Neural progenitor cell (in vitro differentiated cells): ENCODE data around the gene ITGA3. TPM values are rescaled to one million over a fixed set of nuclear protein-coding genes. Genes with fewer than 3 reads are reported as not detected.

Experiments
- DNase-seq: peaks from one replicate; pipeline ENCODE4 v3.0.0-alpha.2; 2016; ENCODE audit warnings: low spot score
- H2AFZ ChIP-seq: fragments of 200-600 bp; sonication (generic); replicated peaks from 2 replicates; pipeline ENCODE4 v1.6.1; 2016; ENCODE audit warnings: antibody characterized with exemption
- H3F3A ChIP-seq: fragments of 200-600 bp; sonication (generic); 2 replicates; pipeline ENCODE4 v1.6.1; 2016; ENCODE audit warnings: antibody characterized with exemption, low read depth
- H3K27ac ChIP-seq: fragments of 200-600 bp; sonication (generic); 2 replicates; pipeline ENCODE4 v1.5.1; 2016; ENCODE audit warnings: mild to moderate bottlenecking
- H3K27me3 ChIP-seq: fragments of 200-600 bp; sonication (generic); 2 replicates; pipeline ENCODE4 v1.6.1; 2016; ENCODE audit warnings: mild to moderate bottlenecking, moderate library complexity
- H3K36me3 ChIP-seq: fragments of 200-600 bp; sonication (generic); 2 replicates; pipeline ENCODE4 v1.5.1; 2016
- H3K4me1 ChIP-seq: fragments of 200-600 bp; sonication (generic); 2 replicates; pipeline ENCODE4 v1.6.1; 2016; ENCODE audit warnings: mixed run types
- H3K4me2 ChIP-seq: fragments of 200-600 bp; sonication (generic); 2 replicates; pipeline ENCODE4 v1.6.1; 2016
- H3K4me3 ChIP-seq: fragments of 200-600 bp; sonication (generic); 2 replicates; pipeline ENCODE4 v1.5.1; 2016
- H3K79me2 ChIP-seq: fragments of 200-600 bp; sonication (generic); 2 replicates; pipeline ENCODE4 v1.6.1; 2016; ENCODE audit warnings: low read depth
- H3K9ac ChIP-seq: fragments of 200-600 bp; sonication (generic); 2 replicates; pipeline ENCODE4 v1.6.1; 2016
- H3K9me3 ChIP-seq: fragments of 200-600 bp; sonication (generic); 2 replicates; pipeline ENCODE4 v1.5.1; 2016; ENCODE audit warnings: low read depth
- H4K20me1 ChIP-seq: fragments of 200-600 bp; sonication (generic); 2 replicates; pipeline ENCODE4 v1.6.1; 2016; ENCODE audit warnings: low read depth
- H3K27ac Mint-ChIP-seq: 3 replicates; pipeline ENCODE4 v1.8.0; 2021; ENCODE audit warnings: mixed read lengths
- H3K27me3 Mint-ChIP-seq: 2 replicates; pipeline ENCODE4 v1.8.0; 2022; ENCODE audit warnings: low read depth, mild to moderate bottlenecking, inconsistent platforms, moderate library complexity, mixed read lengths; ENCODE audit not compliant: insufficient read depth
- H3K36me3 Mint-ChIP-seq: 3 replicates; pipeline ENCODE4 v1.8.0; 2021; ENCODE audit warnings: mixed read lengths
- H3K4me1 Mint-ChIP-seq: 3 replicates; pipeline ENCODE4 v1.8.0; 2021; ENCODE audit warnings: mixed read lengths
- H3K4me3 Mint-ChIP-seq: 3 replicates; pipeline ENCODE4 v1.8.0; 2021; ENCODE audit warnings: mild to moderate bottlenecking, moderate library complexity, mixed read lengths
- H3K9me3 Mint-ChIP-seq: 3 replicates; pipeline ENCODE4 v1.8.0; 2020; ENCODE audit warnings: mixed read lengths
- CTCF ChIP-seq: fragments of 200-600 bp; sonication (generic); IDR thresholded peaks from 2 replicates; pipeline ENCODE4 v1.5.1; 2017; ENCODE audit warnings: antibody characterized with exemption, mild to moderate bottlenecking
- EZH2 ChIP-seq: fragments of 200-600 bp; sonication (generic); IDR thresholded peaks from 2 replicates; pipeline ENCODE4 v1.6.1; 2017; ENCODE audit warnings: antibody characterized with exemption, mild to moderate bottlenecking, moderate library complexity
- EZH2phosphoT487 ChIP-seq: fragments of 200-600 bp; sonication (generic); IDR thresholded peaks from 2 replicates; pipeline ENCODE4 v1.6.1; 2017; ENCODE audit warnings: antibody characterized with exemption
- total RNA-seq: library from RNA; depleted of rRNA; stranded (reverse); fragments of >200 nt; gene quantifications from 2 replicates; pipeline ENCODE4 v1.2.3, GENCODE V29; 2015; ENCODE audit warnings: low replicate concordance

Gene ITGA3
- total RNA-seq, 1 donor from 2014 or later: 7.7 TPM

GRCh38 chr17:50065056-50065455 lies 9.1 kb downstream of the ITGA3 start:
- Histone ChIP-seq H3K4me1 (no peaks in the 10 kb centered on the region), H3K9me3 (no peaks in the 10 kb centered on the region), H3K4me3 (no peak overlapping the region), H2AFZ (no peak overlapping the region), H3K79me2 (no peaks in the 10 kb centered on the region), H4K20me1 (no peaks in the 10 kb centered on the region), H3K4me2 (no peak overlapping the region), H3K36me3 (no peaks in the 10 kb centered on the region), H3K27me3 (no peaks in the 10 kb centered on the region), H3F3A (no peaks in the 10 kb centered on the region), H3K27ac (no peak overlapping the region), H3K9ac (no peak overlapping the region)
- no peaks in the 10 kb centered on the region for H3K9me3 Mint-ChIP-seq
- peaks cover 2% of the 10 kb centered on the region for H3K27me3 Mint-ChIP-seq
- no peak for DNase-seq
- TF ChIP-seq EZH2: no peak
- TF ChIP-seq CTCF: no peak
- TF ChIP-seq EZH2phosphoT487: no peak
- H3K27ac Mint-ChIP-seq: peak overlapping the region; percentile 3
- no peaks in the 10 kb centered on the region for H3K36me3 Mint-ChIP-seq
- no peak overlapping the region for H3K4me3 Mint-ChIP-seq
- H3K4me1 Mint-ChIP-seq: peaks cover 11% of the 10 kb centered on the region

GRCh38 chr17:50066995-50067394 lies 11.1 kb downstream of the ITGA3 start:
- Histone ChIP-seq H3K27ac (no peak overlapping the region), H3K4me2 (no peak overlapping the region), H2AFZ (no peak overlapping the region), H3K27me3 (no peaks in the 10 kb centered on the region), H4K20me1 (no peaks in the 10 kb centered on the region), H3K9ac (no peak overlapping the region), H3K4me1 (no peaks in the 10 kb centered on the region), H3K36me3 (no peaks in the 10 kb centered on the region), H3K79me2 (no peaks in the 10 kb centered on the region), H3K9me3 (no peaks in the 10 kb centered on the region), H3F3A (no peaks in the 10 kb centered on the region), H3K4me3 (no peak overlapping the region)
- H3K36me3 Mint-ChIP-seq: no peaks in the 10 kb centered on the region
- no peak overlapping the region for H3K4me3 Mint-ChIP-seq
- no peaks in the 10 kb centered on the region for H3K9me3 Mint-ChIP-seq
- no peak overlapping the region for H3K27ac Mint-ChIP-seq
- H3K4me1 Mint-ChIP-seq: peaks cover 11% of the 10 kb centered on the region
- DNase-seq: no peak
- TF ChIP-seq EZH2phosphoT487: no peak
- no peak for TF ChIP-seq EZH2
- no peak for TF ChIP-seq CTCF
- peaks cover 3% of the 10 kb centered on the region for H3K27me3 Mint-ChIP-seq

- Histone ChIP-seq H3K9ac (no peak overlapping the region), H3K4me3 (no peak overlapping the region), H4K20me1 (no peaks in the 10 kb centered on the region), H3K4me2 (no peak overlapping the region), H3K27me3 (no peaks in the 10 kb centered on the region), H3K9me3 (no peaks in the 10 kb centered on the region), H3K36me3 (no peaks in the 10 kb centered on the region), H3K4me1 (no peaks in the 10 kb centered on the region), H3F3A (no peaks in the 10 kb centered on the region), H2AFZ (no peak overlapping the region), H3K79me2 (no peaks in the 10 kb centered on the region), H3K27ac (no peak overlapping the region)
- Mint-ChIP-seq H3K9me3 (no peaks in the 10 kb centered on the region), H3K27ac (no peak overlapping the region), H3K27me3 (peaks cover 5% of the 10 kb centered on the region), H3K36me3 (no peaks in the 10 kb centered on the region), H3K4me3 (no peak overlapping the region), H3K4me1 (peaks cover 11% of the 10 kb centered on the region)
- DNase-seq: no peak
- TF ChIP-seq EZH2phosphoT487 (no peak), EZH2 (no peak), CTCF (no peak)
These were observed 12.1 kb downstream of the ITGA3 start for GRCh38 chr17:50067996-50068395.
